Tibial nerve (tissue), 4 donors: ENCODE data around the gene MTRFR. TPM values are rescaled to one million over a fixed set of nuclear protein-coding genes. Genes with fewer than 3 reads are reported as not detected.
"Not testable (repeated sequence)": the region's sequence is repeated elsewhere in the genome, so short reads cannot be mapped to it uniquely, and the experiment has no call there.

Source experiments
- DNase-seq, 2 donors: peaks; one replicate each; pipeline ENCODE4 v3.0.0-alpha.2; 2019; ENCODE audit warnings: low spot score in 2 of 2
- H3K27ac ChIP-seq, 4 donors: fragments of 200-600 bp; sonication (generic) in 3 of 4; one replicate each; pipeline ENCODE4 v1.5.1; 2017 to 2019; ENCODE audit warnings: mild to moderate bottlenecking in 1 of 4
- H3K27me3 ChIP-seq, 2 donors: fragments of 200-600 bp; sonication (generic) in 1 of 2; one replicate each; pipeline versions ENCODE4 v1.5.1 to v1.6.0; 2017 to 2019
- H3K36me3 ChIP-seq, 3 donors: fragments of 200-600 bp; sonication (generic); one replicate each; pipeline ENCODE4 v1.5.1; 2018 to 2019
- H3K4me1 ChIP-seq, 4 donors: fragments of 200-600 bp; sonication (generic) in 3 of 4; one replicate each; pipeline ENCODE4 v1.5.1; 2017 to 2019
- H3K4me3 ChIP-seq, 4 donors: fragments of 200-600 bp; sonication (generic) in 3 of 4; one replicate each; pipeline ENCODE4 v1.5.1; 2017 to 2019; ENCODE audit warnings: mild to moderate bottlenecking in 1 of 4, moderate library complexity in 1 of 4
- H3K9me3 ChIP-seq, 4 donors: fragments of 200-600 bp; sonication (generic) in 3 of 4; one replicate each; pipeline ENCODE4 v1.5.1; 2017 to 2019
- CTCF ChIP-seq, 5 experiments: fragments of 200-600 bp in 3 of 5; fragments of 450-650 bp in 2 of 5; sonication (generic) in 3 of 5; IDR thresholded peaks; one replicate each; pipeline ENCODE4 v1.5.1; 2016 to 2019; ENCODE audit warnings: antibody characterized with exemption in 5 of 5, mild to moderate bottlenecking in 3 of 5, moderate library complexity in 2 of 5
- EP300 ChIP-seq, 2 donors: sonication (generic); formaldehyde crosslinking; IDR thresholded peaks; one replicate each; pipeline ENCODE4 v1.6.1; 2017; ENCODE audit warnings: antibody characterized with exemption in 2 of 2, mild to moderate bottlenecking in 1 of 2
- POLR2A ChIP-seq, 2 donors: fragments of 450-650 bp; IDR thresholded peaks; one replicate each; pipeline ENCODE4 v1.6.1; 2017; ENCODE audit warnings: antibody characterized with exemption in 2 of 2, mild to moderate bottlenecking in 2 of 2, moderate library complexity in 2 of 2
- WGBS, 2 donors: methylation state at CpG; one replicate each; pipeline ENCODE4 v1.1.5; 2018; 5-methylcytosine and 5-hydroxymethylcytosine counted together
- total RNA-seq, 4 donors: library from RNA; depleted of rRNA; stranded (reverse); fragments of >200 nt; gene quantifications; one replicate each; pipeline ENCODE4 v1.1.0, GENCODE V29; 2016

Gene MTRFR
- total RNA-seq, result 10 to 100 TPM; 10.0 to 13.8 (median 11.8) TPM

GRCh38 chr12:123232807-123233504 is at the start of gene MTRFR, which contains the start of gene MPHOSPH9:
Gene MTRFR, plus strand, starts transcription at chr12:123233436. Its CDS starts 20,239 bp downstream, at chr12:123253675.
Gene MPHOSPH9, minus strand, starts transcription at chr12:123233141. Its CDS starts 2,777 bp downstream, at chr12:123230364.
- 0 to 1% methylated on average over 41 to 55 of the region's 66 CpGs for WGBS, 2 donors
- TF ChIP-seq POLR2A (IDR thresholded peaks at IDR 0.05), result peak; percentile 96 to 97
- TF ChIP-seq CTCF (IDR thresholded peaks at IDR 0.05), result peak in 2 of 5 experiments; percentile 49 to 62
- TF ChIP-seq EP300 (IDR thresholded peaks at IDR 0.05), result peak; percentile 57 to 99
- peak; percentile 98 for DNase-seq
- Histone ChIP-seq H3K27ac (peak within 1 kb of the TSS; percentile 88 to 94 (median 93)), H3K36me3 (peaks cover 0 to 9% (median 0%) of the 10 kb centered on the region in 3 donors), H3K4me1 (peaks cover 0 to 55% (median 22%) of the 10 kb centered on the region in 4 donors), H3K27me3 (no peaks in the 10 kb centered on the region), H3K4me3 (peak within 1 kb of the TSS; percentile 80 to 92 (median 90)), H3K9me3 (no peaks in the 10 kb centered on the region)

- no peak for DNase-seq
- Histone ChIP-seq H3K36me3 (peaks cover 0 to 67% (median 9%) of the 10 kb centered on the region in 3 donors), H3K9me3 (no peaks in the 10 kb centered on the region), H3K27me3 (no peaks in the 10 kb centered on the region), H3K4me1 (no peaks in the 10 kb centered on the region), H3K27ac (no peak overlapping the region), H3K4me3 (no peak overlapping the region)
- WGBS, 2 donors, result 97 to 98% methylated on average over 6 of the region's 6 CpGs
- TF ChIP-seq EP300 (IDR thresholded peaks at IDR 0.05), result no peak
- TF ChIP-seq CTCF (IDR thresholded peaks at IDR 0.05), result no peak
- TF ChIP-seq POLR2A (IDR thresholded peaks at IDR 0.05), result no peak
Measured at GRCh38 chr12:123187637-123188036, 45.6 kb upstream of the MTRFR start.

- H3K4me3 ChIP-seq, result no peak overlapping the region
- peaks cover 0 to 55% (median 6%) of the 10 kb centered on the region in 3 donors for H3K36me3 ChIP-seq
- 71 to 86% methylated on average over 3 of the region's 3 CpGs for WGBS, 2 donors
- H3K9me3 ChIP-seq, result no peaks in the 10 kb centered on the region
- no peak for DNase-seq
- H3K4me1 ChIP-seq, result no peaks in the 10 kb centered on the region
- H3K27ac ChIP-seq, result no peak overlapping the region
- no peak for TF ChIP-seq EP300 (IDR thresholded peaks at IDR 0.05)
- TF ChIP-seq CTCF (IDR thresholded peaks at IDR 0.05), result no peak
- no peak for TF ChIP-seq POLR2A (IDR thresholded peaks at IDR 0.05)
- H3K27me3 ChIP-seq, result no peaks in the 10 kb centered on the region
Measured at GRCh38 chr12:123199936-123200335, 33.3 kb upstream of the MTRFR start.

- 89 to 90% methylated on average over 7 of the region's 7 CpGs for WGBS, 2 donors
- Histone ChIP-seq H3K4me3 (no peak overlapping the region), H3K4me1 (no peaks in the 10 kb centered on the region), H3K9me3 (no peaks in the 10 kb centered on the region), H3K27ac (no peak overlapping the region), H3K27me3 (no peaks in the 10 kb centered on the region), H3K36me3 (peaks cover 0 to 57% (median 6%) of the 10 kb centered on the region in 3 donors)
- TF ChIP-seq EP300 (IDR thresholded peaks at IDR 0.05) (no peak), CTCF (IDR thresholded peaks at IDR 0.05) (no peak)
- no peak for DNase-seq
Measured at GRCh38 chr12:123200414-123200813, 32.8 kb upstream of the MTRFR start.

- not testable (repeated sequence) for H3K27me3 ChIP-seq, H3K4me3 ChIP-seq, H3K9me3 ChIP-seq, H3K27ac ChIP-seq, H3K4me1 ChIP-seq, DNase-seq
- 80 to 84% methylated on average over 3 of the region's 3 CpGs for WGBS, 2 donors
- H3K36me3 ChIP-seq, result peaks cover 0 to 71% (median 6%) of the 10 kb centered on the region in 3 donors
Measured at GRCh38 chr12:123206794-123207193, 26.4 kb upstream of the MTRFR start.

GRCh38 chr12:123207815-123208214 is 25.4 kb upstream of the MTRFR start:
- not testable (repeated sequence) for H3K27me3 ChIP-seq, H3K4me3 ChIP-seq, H3K9me3 ChIP-seq, H3K4me1 ChIP-seq, H3K27ac ChIP-seq, DNase-seq
- H3K36me3 ChIP-seq, result peaks cover 0 to 68% (median 4%) of the 10 kb centered on the region in 3 donors
- WGBS, 2 donors, result 97 to 98% methylated on average over 7 of the region's 7 CpGs
